Esophagus squamous epithelium (tissue), 5 donors: Measurements from ENCODE around the gene SMARCA4. TPM values are rescaled to one million over a fixed set of nuclear protein-coding genes. Genes with fewer than 3 reads are reported as not detected.

Source experiments
- DNase-seq: peaks from one replicate; lab custom pipeline; 2025; lab: John Stamatoyannopoulos, UW
- H3K27ac ChIP-seq, 4 donors: fragments of 200-600 bp; sonication (generic); one replicate each; pipeline ENCODE4 v1.5.1; 2016 to 2019; ENCODE audit warnings: mild to moderate bottlenecking in 1 of 4
- H3K27me3 ChIP-seq, 4 donors: fragments of 200-600 bp; sonication (generic); 1 replicate in 3 of 4; 2 replicates in 1 of 4; pipeline versions ENCODE4 v1.5.1 to v1.6.0; 2017 to 2021; ENCODE audit warnings: antibody characterized with exemption in 1 of 4
- H3K36me3 ChIP-seq, 3 donors: fragments of 200-600 bp; sonication (generic); one replicate each; pipeline ENCODE4 v1.5.1; 2016 to 2019
- H3K4me1 ChIP-seq, 3 donors: fragments of 200-600 bp; sonication (generic); one replicate each; pipeline ENCODE4 v1.5.1; 2017 to 2019
- H3K4me3 ChIP-seq, 4 donors: fragments of 200-600 bp; sonication (generic); 1 replicate in 3 of 4; 2 replicates in 1 of 4; pipeline ENCODE4 v1.5.1; 2016 to 2019; ENCODE audit warnings: mild to moderate bottlenecking in 2 of 4, moderate library complexity in 1 of 4
- H3K9me3 ChIP-seq, 3 donors: fragments of 200-600 bp; sonication (generic); one replicate each; pipeline ENCODE4 v1.5.1; 2016 to 2019
- POLR2A ChIP-seq, 4 donors: fragments of 450-650 bp; IDR thresholded peaks; one replicate each; pipeline ENCODE4 v1.6.1; 2017; ENCODE audit warnings: antibody characterized with exemption in 4 of 4, mild to moderate bottlenecking in 4 of 4, moderate library complexity in 3 of 4
- WGBS, 2 donors: methylation state at CpG; one replicate each; pipeline ENCODE4 v1.1.5; 2018; 5-methylcytosine and 5-hydroxymethylcytosine counted together
- intact Hi-C: fragments of 100-400 bp; cut with DNase I; formaldehyde crosslinking; loops from one replicate; pipeline ENCODE4 v1.15.0; 2022
- total RNA-seq, 4 donors: library from RNA; depleted of rRNA; stranded (reverse); fragments of >200 nt; gene quantifications; one replicate each; pipeline ENCODE4 v1.1.0, GENCODE V29; 2016
- TF ChIP-seq, protein P1 (sequence below), 6 experiments: fragments of 450-650 bp in 4 of 6; fragments of 200-600 bp in 2 of 6; sonication (generic) in 2 of 6; IDR thresholded peaks; one replicate each; pipeline ENCODE4 v1.5.1; 2016 to 2019; ENCODE audit warnings: antibody characterized with exemption in 6 of 6, mild to moderate bottlenecking in 4 of 6, moderate library complexity in 4 of 6
- donor health status: DM: yes; HTN: yes; CAD: no.

SMARCA4 gene
- total RNA-seq, 4 donors from 2014 or later = 62.8 to 142 (median 93.4) TPM

DNA sequence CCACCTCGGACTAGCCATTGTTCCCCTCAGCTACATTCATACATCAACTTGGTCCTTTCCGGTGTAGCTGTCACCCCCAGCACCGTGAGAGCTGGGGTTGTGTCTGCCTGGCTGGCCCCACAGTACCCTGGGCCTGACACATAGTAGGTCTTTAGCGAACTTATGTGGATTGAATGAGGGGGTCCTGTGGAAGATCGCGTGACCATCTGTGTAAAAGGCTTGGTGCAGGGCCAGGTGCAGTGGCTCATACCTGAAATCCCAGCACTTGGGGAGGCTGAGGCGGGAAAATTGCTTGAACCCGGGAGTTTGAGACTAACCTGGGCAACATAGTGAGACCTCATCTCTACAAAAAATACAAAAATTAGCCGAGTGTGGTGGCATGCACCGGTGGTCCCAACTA, 2.0 kb downstream of the SMARCA4 start:
- WGBS, 2 donors = 73 to 86% methylated on average over 5 to 7 of the region's 10 CpGs
- Histone ChIP-seq H3K4me1 (peaks cover 8 to 74% (median 23%) of the 10 kb centered on the region in 3 donors), H3K27ac (peak overlapping the region; percentile 30 to 98 (median 66)), H3K36me3 (no peaks in the 10 kb centered on the region), H3K27me3 (no peaks in the 10 kb centered on the region), H3K9me3 (no peaks in the 10 kb centered on the region), H3K4me3 (no peak overlapping the region)
- intact Hi-C loops = no loop called here
- TF ChIP-seq POLR2A (IDR thresholded peaks at IDR 0.05) = no peak
- TF ChIP-seq, protein P1, sequence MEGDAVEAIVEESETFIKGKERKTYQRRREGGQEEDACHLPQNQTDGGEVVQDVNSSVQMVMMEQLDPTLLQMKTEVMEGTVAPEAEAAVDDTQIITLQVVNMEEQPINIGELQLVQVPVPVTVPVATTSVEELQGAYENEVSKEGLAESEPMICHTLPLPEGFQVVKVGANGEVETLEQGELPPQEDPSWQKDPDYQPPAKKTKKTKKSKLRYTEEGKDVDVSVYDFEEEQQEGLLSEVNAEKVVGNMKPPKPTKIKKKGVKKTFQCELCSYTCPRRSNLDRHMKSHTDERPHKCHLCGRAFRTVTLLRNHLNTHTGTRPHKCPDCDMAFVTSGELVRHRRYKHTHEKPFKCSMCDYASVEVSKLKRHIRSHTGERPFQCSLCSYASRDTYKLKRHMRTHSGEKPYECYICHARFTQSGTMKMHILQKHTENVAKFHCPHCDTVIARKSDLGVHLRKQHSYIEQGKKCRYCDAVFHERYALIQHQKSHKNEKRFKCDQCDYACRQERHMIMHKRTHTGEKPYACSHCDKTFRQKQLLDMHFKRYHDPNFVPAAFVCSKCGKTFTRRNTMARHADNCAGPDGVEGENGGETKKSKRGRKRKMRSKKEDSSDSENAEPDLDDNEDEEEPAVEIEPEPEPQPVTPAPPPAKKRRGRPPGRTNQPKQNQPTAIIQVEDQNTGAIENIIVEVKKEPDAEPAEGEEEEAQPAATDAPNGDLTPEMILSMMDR (IDR thresholded peaks at IDR 0.05) = no peak
- no peak for DNase-seq

DNA sequence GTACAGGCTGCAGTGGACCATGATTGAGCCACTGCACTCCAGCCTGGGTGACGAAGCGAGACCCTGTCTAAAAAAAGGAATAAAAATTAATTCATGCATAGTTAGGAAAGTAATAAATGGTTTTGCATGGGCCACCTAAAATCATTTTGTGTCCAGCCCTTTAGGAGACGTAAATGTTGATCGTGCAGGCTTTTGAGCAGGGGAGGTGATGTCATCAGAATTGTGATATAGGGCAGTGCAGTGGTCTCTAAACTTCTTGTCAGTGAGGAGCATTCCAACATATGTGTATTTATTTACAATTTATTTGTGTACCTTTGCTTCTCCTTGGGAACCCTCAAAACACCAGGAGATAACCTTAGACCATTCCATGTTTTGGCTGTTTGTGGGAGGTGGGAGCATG, 3.0 kb downstream of the SMARCA4 start:
- H3K9me3 ChIP-seq = no peaks in the 10 kb centered on the region
- H3K36me3 ChIP-seq = no peaks in the 10 kb centered on the region
- no peak for DNase-seq
- WGBS, 2 donors = 73 to 80% methylated on average over 4 of the region's 4 CpGs
- H3K4me3 ChIP-seq = no peak overlapping the region
- peaks cover 14 to 83% (median 31%) of the 10 kb centered on the region in 3 donors for H3K4me1 ChIP-seq
- no peaks in the 10 kb centered on the region for H3K27me3 ChIP-seq
- TF ChIP-seq, protein P1 (IDR thresholded peaks at IDR 0.05) = no peak
- TF ChIP-seq POLR2A (IDR thresholded peaks at IDR 0.05) = no peak
- intact Hi-C loops = no loop called here
- peak overlapping the region in 2 of 4 donors; percentile 88 to 98 for H3K27ac ChIP-seq

DNA sequence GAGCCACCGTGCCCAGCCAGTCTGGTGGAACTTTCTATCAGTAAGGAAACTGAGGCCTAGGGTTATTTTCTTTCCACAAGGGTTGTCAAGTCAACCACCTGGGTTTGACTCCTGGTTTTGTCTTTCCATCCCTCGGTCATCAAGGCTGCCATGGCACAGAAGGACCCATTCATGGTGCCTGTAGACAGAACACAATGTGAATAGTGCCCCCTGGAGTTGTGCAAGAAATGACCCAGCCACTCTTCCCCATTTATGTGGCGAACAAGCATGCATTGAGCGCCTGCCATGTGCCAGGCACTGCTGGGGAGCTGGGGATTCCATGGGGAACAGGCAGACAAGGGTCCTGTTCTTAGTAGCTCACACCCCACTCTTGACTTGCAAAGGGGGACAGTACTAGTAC, 4.1 kb downstream of the SMARCA4 start:
- H3K27ac ChIP-seq = peak overlapping the region in 1 of 4 donors; percentile 98
- no peak for DNase-seq
- no peak overlapping the region for H3K4me3 ChIP-seq
- 90 to 100% methylated on average over 2 of the region's 4 CpGs for WGBS, 2 donors
- H3K4me1 ChIP-seq = peaks cover 16 to 79% (median 31%) of the 10 kb centered on the region in 3 donors
- intact Hi-C loops = no loop called here
- H3K36me3 ChIP-seq = no peaks in the 10 kb centered on the region
- TF ChIP-seq POLR2A (IDR thresholded peaks at IDR 0.05) = no peak
- TF ChIP-seq, protein P1 (IDR thresholded peaks at IDR 0.05) = no peak
- H3K27me3 ChIP-seq = no peaks in the 10 kb centered on the region
- H3K9me3 ChIP-seq = no peaks in the 10 kb centered on the region

DNA sequence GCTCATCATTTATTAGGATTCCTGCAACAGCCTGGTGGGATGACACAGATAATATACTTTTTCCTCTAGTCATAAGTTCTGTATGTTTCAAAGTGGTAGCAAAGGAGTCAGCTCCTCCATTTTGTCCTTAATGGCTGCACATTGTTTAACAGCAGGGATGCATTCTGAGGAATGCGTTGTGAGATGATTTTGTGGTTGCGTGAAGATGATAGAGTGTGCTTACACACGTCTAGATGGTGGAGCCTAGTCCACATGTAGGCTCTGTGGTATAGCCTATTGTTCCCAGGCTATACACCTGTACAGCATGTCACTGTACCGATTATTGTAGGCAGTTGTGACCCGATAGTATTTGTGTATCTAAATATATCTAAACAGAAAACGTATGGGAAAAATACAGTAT, 4.6 kb downstream of the SMARCA4 start:
- no peak for DNase-seq
- intact Hi-C loops = no loop called here
- Histone ChIP-seq H3K27ac (no peak overlapping the region), H3K36me3 (no peaks in the 10 kb centered on the region), H3K4me1 (peaks cover 16 to 75% (median 30%) of the 10 kb centered on the region in 3 donors), H3K27me3 (no peaks in the 10 kb centered on the region), H3K4me3 (no peak overlapping the region), H3K9me3 (no peaks in the 10 kb centered on the region)
- WGBS, 2 donors = 74 to 88% methylated on average over 6 of the region's 6 CpGs
- TF ChIP-seq, protein P1 (IDR thresholded peaks at IDR 0.05) = no peak
- no peak for TF ChIP-seq POLR2A (IDR thresholded peaks at IDR 0.05)

DNA sequence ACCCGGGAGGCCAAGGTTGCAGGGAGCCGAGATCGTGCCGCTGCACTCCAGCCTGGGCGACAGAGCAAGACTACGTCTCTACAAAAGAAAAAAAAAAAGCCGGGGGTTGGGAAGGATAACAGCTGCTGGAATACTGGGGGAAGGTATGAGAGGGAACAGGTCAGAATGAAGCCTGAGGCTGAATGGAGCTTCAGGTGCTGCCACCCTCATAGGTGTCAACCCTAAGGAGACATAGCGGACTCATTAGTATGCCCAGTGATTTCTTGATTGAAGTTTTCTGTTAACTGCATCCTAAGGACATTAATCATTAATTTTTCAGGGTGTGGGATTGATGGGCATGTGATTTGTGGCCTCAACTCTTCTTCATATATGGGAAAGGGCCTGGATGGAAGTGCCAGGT, 6.0 kb downstream of the SMARCA4 start:
- DNase-seq = no peak
- 72 to 83% methylated on average over 4 to 7 of the region's 8 CpGs for WGBS, 2 donors
- intact Hi-C loops = no loop called here

More for the DNA sequence above, 6.0 kb downstream of the SMARCA4 start:
- H3K36me3 ChIP-seq = no peaks in the 10 kb centered on the region
- no peak overlapping the region for H3K27ac ChIP-seq
- TF ChIP-seq POLR2A (IDR thresholded peaks at IDR 0.05) = no peak
- TF ChIP-seq, protein P1 (IDR thresholded peaks at IDR 0.05) = no peak
- H3K27me3 ChIP-seq = no peaks in the 10 kb centered on the region
- no peaks in the 10 kb centered on the region for H3K9me3 ChIP-seq
- H3K4me3 ChIP-seq = no peak overlapping the region
- peaks cover 16 to 74% (median 30%) of the 10 kb centered on the region in 3 donors for H3K4me1 ChIP-seq
